ENCODE results near the gene SPEF1.
A peak's percentile ranks its signal among the peaks of the same experiment; 100 is the strongest.

GRCh38 chr20:3767427-3768341 lies 13.6 kb downstream of the SPEF1 start, which contains the start of gene ADISSP:
- peak; percentile 80 for TF ChIP-seq POLR2A (IDR thresholded peaks at IDR 0.05; ENCODE audit: low read length)
- TF ChIP-seq GATA1 (IDR thresholded peaks at IDR 0.05; ENCODE audit: low read depth, low read length), result no peak
